Activated CD4-positive, alpha-beta T cell treated with anti-CD3 and anti-CD28 coated beads for 36 hours (primary cell): Measurements from ENCODE around the gene STK31. TPM values are rescaled to one million over a fixed set of nuclear protein-coding genes. Genes with fewer than 3 reads are reported as not detected.
"Not testable (repeated sequence)": the region's sequence is repeated elsewhere in the genome, so short reads cannot be mapped to it uniquely, and the experiment has no call there.

Experiments
- ATAC-seq: fragments of 200-7000 bp; cut with Tn5 transposase; one replicate; pipeline ENCODE4 v1.10.0; 2021; ENCODE audit warnings: mild to moderate bottlenecking, moderate library complexity
- CTCF ChIA-PET: fragments of 350-600 bp; sonication (Branson Sonifier 250); formaldehyde crosslinking; loops from one replicate; lab custom pipeline; 2021; ENCODE audit warnings: antibody characterized with exemption; lab: Charles Lee
- POLR2A ChIA-PET: fragments of 350-600 bp; sonication (Branson Sonifier 250); formaldehyde crosslinking; loops from one replicate; lab custom pipeline; 2021; ENCODE audit warnings: antibody characterized with exemption, inconsistent platforms; lab: Charles Lee
- DNase-seq: peaks from one replicate; pipeline ENCODE4 v3.0.0-alpha.2; 2020
- H3K27ac Mint-ChIP-seq: one replicate; pipeline ENCODE4 v1.8.0; 2021; ENCODE audit warnings: mixed read lengths
- H3K27me3 Mint-ChIP-seq: one replicate; pipeline ENCODE4 v1.8.0; 2021; ENCODE audit warnings: mixed read lengths
- H3K36me3 Mint-ChIP-seq: one replicate; pipeline ENCODE4 v1.8.0; 2021; ENCODE audit warnings: low read depth, mixed read lengths
- H3K4me1 Mint-ChIP-seq: one replicate; pipeline ENCODE4 v1.8.0; 2021; ENCODE audit warnings: mixed read lengths
- H3K4me3 Mint-ChIP-seq: one replicate; pipeline ENCODE4 v1.8.0; 2021; ENCODE audit warnings: mild to moderate bottlenecking, moderate library complexity, mixed read lengths
- H3K9me3 Mint-ChIP-seq: one replicate; pipeline ENCODE4 v1.8.0; 2021; ENCODE audit warnings: low read depth, mixed read lengths
- intact Hi-C, 2 experiments: fragments of 100-400 bp; cut with DNase I in 1 of 2; cut with micrococcal nuclease in 1 of 2; formaldehyde crosslinking; loops; one replicate each; pipeline versions ENCODE4 v1.14.2 to v1.15.1; 2022 to 2024; cut with DNase I, micrococcal nuclease
- total RNA-seq, 2 experiments: library from RNA; stranded (reverse); gene quantifications; one replicate each; pipeline ENCODE4 v1.2.3, GENCODE V29; 2021

The STK31 gene
- total RNA-seq, 2 experiments from 2014 or later: 0.18 TPM; not detected in 1

- POLR2A ChIA-PET, ATAC-seq, intact Hi-C loops, H3K9me3 Mint-ChIP-seq, CTCF ChIA-PET, H3K36me3 Mint-ChIP-seq, H3K4me3 Mint-ChIP-seq, DNase-seq, H3K4me1 Mint-ChIP-seq, H3K27ac Mint-ChIP-seq: not testable (repeated sequence)
- peaks cover 13% of the 10 kb centered on the region for H3K27me3 Mint-ChIP-seq
Observed at GRCh38 chr7:23876526-23876925, 166.5 kb downstream of the STK31 start.

Other genes with a start within 250 kb of the STK31 start
- 1 to 10 TPM in 1 of 2 experiments, under 1 TPM in 1; 0.64 to 1.1 TPM for gene IGF2BP3, start 239.7 kb upstream of the STK31 start, total RNA-seq
- gene TRA2A, start 178.2 kb upstream of the STK31 start, total RNA-seq: 100 to 1,000 TPM in 1 of 2 experiments, 10 to 100 TPM in 1; 86.8 to 143 TPM
- gene CCDC126, start 112.8 kb upstream of the STK31 start, total RNA-seq: 1 to 10 TPM; 4.6 to 5.6 TPM
- gene FAM221A, start 30.0 kb upstream of the STK31 start, total RNA-seq: 1 to 10 TPM; 5.3 to 8.1 TPM